DMS79 (cell line): ENCODE measurements around the gene GOSR1.
A peak's percentile ranks its signal among the peaks of the same experiment; 100 is the strongest.
"Not testable (repeated sequence)": the region's sequence is repeated elsewhere in the genome, so short reads cannot be mapped to it uniquely, and the experiment has no call there.

Experiments
- DNase-seq: peaks from one replicate; lab custom pipeline; 2025; lab: John Stamatoyannopoulos, UW

The GOSR1 gene

GRCh38 chr17:30477083-30477773 lies at the start of gene GOSR1:
GOSR1 (plus strand) TSS chr17:30477408; CDS start chr17:30477434, 26 bp downstream.
- DNase-seq: peak; percentile 92

DNA sequence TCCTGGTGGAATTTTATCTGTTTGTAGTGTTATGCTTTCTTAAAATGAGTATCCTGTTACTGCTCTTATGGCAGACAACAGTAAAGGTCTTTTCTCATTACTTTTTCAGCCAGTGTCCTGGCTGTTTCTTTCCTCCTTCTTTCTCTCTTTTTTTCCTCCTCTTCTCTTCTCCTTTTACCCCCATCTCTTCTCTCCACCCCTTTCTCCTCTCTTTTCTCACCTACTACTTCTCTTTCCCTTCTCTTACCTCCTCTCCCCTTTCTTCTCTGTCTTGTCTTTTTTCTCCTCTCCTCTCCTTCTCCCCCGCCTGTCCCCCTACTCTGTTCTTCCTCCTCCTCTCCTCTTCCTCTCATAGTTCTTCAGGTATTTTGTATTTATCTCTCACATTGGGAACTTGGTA lies 49.6 kb upstream of the GOSR1 start:
- DNase-seq: no peak

- DNase-seq: no peak
Measured at GRCh38 chr17:30429155-30429554, 48.1 kb upstream of the GOSR1 start.

- peak; percentile 88 for DNase-seq
Measured at GRCh38 chr17:30433514-30433913, 43.7 kb upstream of the GOSR1 start.

GRCh38 chr17:30436729-30437128 lies 40.5 kb upstream of the GOSR1 start:
- DNase-seq: no peak

GRCh38 chr17:30443721-30444120 lies 33.5 kb upstream of the GOSR1 start:
- no peak for DNase-seq

DNA sequence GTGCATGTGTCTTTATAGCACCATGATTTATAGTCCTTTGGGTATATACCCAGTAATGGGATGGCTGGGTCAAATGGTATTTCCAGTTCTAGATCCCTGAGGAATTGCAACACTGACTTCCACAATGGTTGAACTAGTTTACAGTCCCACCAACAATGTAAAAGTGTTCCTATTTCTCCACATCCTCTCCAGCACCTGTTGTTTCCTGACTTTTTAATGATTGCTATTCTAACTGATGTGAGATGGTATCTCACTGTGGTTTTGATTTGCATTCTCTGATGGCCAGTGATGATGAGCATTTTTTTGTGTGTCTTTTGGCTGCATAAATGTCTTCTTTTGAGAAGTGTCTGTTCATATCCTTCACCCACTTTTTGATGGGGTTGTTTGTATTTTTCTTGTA lies 30.6 kb upstream of the GOSR1 start:
- not testable (repeated sequence) for DNase-seq

GRCh38 chr17:30449480-30449879 lies 27.7 kb upstream of the GOSR1 start:
- DNase-seq: no peak

GRCh38 chr17:30450125-30451027 lies 26.8 kb upstream of the GOSR1 start:
- no peak for DNase-seq

- no peak for DNase-seq
Measured at GRCh38 chr17:30454635-30455034, 22.6 kb upstream of the GOSR1 start.

- DNase-seq: no peak
Measured at GRCh38 chr17:30458371-30458770, 18.8 kb upstream of the GOSR1 start.

DNA sequence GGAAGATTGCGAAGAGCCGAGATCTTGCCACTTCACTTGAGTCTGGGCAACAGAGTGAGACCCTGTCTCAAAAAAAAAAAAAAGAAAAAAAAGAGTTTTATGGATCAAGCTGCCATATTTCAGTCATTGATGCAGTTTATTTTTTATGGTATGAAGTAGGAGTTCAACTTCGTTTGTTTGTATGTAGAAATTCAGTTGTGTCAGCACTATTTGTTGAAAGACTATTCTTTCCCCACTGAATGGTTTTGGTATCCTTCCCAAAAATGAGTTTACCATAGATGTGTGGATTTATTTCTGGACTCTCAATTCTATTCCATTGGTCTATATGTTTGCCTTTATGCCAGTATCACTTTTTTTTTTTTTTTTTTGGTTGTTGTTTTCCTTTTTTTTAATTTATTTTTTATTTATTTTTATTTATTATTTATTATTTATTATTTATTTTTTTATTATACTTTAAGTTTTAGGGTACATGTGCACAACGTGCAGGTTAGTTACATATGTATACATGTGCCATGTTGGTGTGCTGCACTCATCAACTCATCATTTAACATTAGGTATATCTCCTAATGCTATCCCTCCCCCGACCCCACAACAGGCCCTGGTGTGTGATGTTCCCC lies 18.3 kb upstream of the GOSR1 start:
- not testable (repeated sequence) for DNase-seq

GRCh38 chr17:30468465-30468864 lies 8.7 kb upstream of the GOSR1 start:
- DNase-seq: no peak

DNA sequence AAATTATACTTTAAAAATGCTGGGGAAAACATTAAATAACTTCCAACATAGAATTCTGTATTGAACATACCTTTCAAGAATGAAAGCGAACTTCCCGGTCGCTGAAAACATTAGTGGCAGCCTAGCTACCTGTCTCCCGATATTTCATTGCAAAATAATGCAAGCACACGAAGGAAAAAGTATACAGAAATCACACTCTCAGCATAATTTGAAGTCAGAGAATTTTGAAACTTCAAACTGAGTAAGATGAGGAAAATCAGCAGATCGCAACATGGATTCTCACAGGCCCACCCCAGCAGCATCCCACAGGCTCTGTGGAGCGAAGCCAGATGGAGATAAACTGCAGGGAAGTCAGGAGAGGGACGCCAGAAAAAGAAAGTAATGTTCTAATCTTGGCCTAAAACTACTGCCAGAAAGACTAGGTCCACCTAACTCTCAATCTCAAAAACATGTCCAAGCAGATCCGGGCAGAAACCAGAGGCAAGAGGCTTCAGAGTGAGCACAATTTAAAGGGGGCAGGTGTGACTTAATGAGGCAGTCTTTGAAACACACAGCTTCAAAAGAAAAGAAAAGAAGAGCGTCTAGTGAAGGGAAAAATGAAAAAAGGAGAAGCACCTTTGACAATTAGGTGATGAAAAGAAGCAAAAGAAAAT lies 4.8 kb upstream of the GOSR1 start:
- no peak for DNase-seq

DNA sequence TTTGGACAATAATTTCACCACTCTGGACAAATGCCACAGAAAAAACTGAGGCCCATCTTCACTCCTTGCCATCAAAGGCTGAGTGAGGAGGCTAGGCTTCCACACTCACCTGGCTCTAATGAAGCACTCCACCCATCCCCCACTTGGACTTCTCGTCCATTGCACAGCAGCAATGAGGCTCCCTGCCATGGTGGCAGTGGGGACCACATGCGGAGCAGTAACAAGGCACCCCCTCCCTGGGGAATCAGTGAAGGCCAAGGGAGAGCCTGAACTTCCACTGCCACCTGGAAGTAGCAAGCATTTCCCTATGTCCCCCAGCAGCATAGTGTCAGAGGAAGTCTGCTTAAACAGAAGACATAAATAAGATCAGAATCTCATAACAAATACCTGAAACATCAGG lies 2.0 kb upstream of the GOSR1 start:
- DNase-seq: no peak

DNA sequence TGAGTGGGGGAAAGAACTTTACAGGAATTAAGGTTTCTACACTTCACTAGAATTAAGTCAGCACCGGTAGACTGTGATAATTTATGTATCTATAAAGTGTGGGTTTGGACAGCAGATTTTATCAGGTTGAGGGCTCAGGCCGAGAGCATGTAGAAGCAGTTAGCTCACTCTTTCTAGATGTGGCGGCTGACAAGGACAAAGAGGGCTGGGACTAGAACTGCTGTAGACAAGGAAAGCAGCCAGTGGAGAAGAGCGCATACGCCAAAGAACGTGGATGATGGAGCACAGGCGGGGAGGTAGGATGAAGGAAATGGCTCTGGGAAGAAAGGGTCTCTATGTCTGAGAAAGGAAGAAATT lies 504 bp upstream of the GOSR1 start:
- no peak for DNase-seq

DNA sequence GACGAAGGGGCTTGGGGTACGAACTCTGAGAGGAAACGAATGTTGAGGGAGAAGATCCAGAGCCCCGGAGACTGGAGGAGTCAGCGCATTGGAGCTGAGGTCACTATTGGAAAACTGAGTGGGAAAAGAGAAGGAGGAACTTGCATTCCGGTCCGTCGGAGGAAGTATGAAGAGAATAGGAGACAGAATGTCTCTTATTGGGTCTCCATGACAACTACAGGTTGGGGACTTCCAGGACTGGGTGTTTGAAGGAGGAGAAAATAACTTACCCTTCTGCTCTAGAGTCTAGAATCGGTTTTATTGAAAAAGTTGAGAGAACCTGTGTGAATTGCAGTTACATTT lies 537 bp downstream of the GOSR1 start:
- DNase-seq: no peak

- DNase-seq: no peak
Measured at GRCh38 chr17:30482555-30482954, 5.3 kb downstream of the GOSR1 start.

DNA sequence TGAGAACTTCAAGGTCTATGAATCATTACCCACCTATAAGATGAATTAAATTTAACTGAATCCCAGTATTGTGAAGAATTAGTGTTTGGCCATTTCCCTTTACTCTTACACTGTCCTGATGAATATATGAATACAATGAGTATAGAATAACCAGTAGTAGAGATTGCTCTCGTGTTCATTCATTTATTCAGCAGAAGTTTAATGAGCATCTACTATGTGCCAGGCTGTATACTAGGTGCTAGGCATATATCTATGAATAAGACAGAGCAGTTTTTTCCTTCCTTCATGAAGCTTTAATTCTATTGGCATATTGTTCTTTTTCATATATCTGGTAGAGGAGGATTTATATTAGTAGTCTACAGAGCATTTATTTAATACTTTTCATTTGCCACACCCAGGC lies 6.0 kb downstream of the GOSR1 start:
- no peak for DNase-seq

GRCh38 chr17:30493780-30494179 lies 16.6 kb downstream of the GOSR1 start:
- DNase-seq: no peak

GRCh38 chr17:30495586-30495985 lies 18.4 kb downstream of the GOSR1 start:
- DNase-seq: no peak

DNA sequence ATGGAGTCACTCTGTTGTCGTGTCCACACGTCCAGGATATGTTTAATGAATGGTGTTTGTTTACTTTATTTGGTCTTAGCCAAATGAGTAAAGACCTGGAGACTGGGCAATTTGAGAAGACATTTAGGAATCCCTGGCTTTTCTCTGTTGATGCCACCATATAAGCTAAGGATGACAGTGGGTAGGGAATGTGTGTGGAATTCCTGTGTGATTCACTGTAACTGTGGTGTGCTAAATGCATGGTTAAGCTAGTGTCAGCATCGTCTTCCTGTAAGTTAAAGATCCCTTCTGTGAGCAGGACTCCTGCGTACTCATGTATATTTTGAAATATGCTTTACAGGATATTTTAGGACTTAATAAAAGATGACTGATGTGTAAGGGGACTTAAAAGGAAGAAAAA lies 26.4 kb downstream of the GOSR1 start:
- DNase-seq: no peak
